ENCODE data around the gene LYSET. TPM values are rescaled to one million over a fixed set of nuclear protein-coding genes. Genes with fewer than 3 reads are reported as not detected.

Gene LYSET
- total and polyA plus RNA-seq, 2 donors (not counting 3 experiments of a cell fraction or from before 2014, with no cell fraction given) = 14.3 to 18.4 TPM

DNA sequence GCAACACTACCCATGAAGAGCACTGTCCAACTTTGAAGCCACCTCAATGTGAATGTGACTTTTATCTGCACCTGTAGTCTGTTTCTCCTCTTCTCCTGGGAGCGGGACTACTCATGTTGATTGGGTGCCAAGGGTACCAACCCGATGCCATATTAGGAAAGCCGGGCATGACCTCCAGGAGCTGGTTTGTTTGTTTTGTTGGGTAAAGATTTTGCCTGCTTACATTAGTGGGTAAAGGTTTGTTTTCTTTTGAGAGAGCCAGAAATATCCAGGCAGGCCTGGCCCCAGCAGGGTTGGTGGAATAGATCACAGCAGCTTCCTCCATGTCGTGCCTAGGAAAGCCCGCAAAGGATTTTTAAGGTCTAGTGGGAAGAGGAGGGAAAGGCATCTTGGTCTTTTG is 49.7 kb upstream of the LYSET start:
- BruUV-seq (replicated peaks) = no TSS peak
- no peaks in the 10 kb centered on the region for H3K36me3 ChIP-seq (ENCODE audit: control insufficient read depth in 2 of 2, extremely low read depth in 1 of 2, insufficient read depth in 2 of 2, low read length in 2 of 2)
- POLR2A ChIA-PET = no interaction called here
- no peak overlapping the region for H3K9ac ChIP-seq (replicated peaks; ENCODE audit: extremely low read depth, insufficient read depth, low read length)
- H3K9me1 ChIP-seq (replicated peaks; ENCODE audit: control insufficient read depth, extremely low read depth, insufficient read depth, low read length) = no peaks in the 10 kb centered on the region
- no peaks in the 10 kb centered on the region for H3K4me1 ChIP-seq (ENCODE audit: control insufficient read depth, extremely low read depth, insufficient read depth, low read length)
- no peaks in the 10 kb centered on the region for H4K20me1 ChIP-seq (replicated peaks; ENCODE audit: control insufficient read depth, extremely low read depth, insufficient read depth, low read length)
- DNase-seq (ENCODE audit: low read depth, low spot score) = no peak
- H3K27ac ChIP-seq (ENCODE audit: insufficient read depth, low read depth, low read length) = no peak overlapping the region
- TF ChIP-seq MYC (IDR thresholded peaks at IDR 0.05; ENCODE audit: low read depth, low read length) = no peak
- no peak for TF ChIP-seq POLR2AphosphoS5 (IDR thresholded peaks at IDR 0.05; ENCODE audit: insufficient read depth, low read depth, low read length)
- TF ChIP-seq CTCF (IDR thresholded peaks at IDR 0.05; ENCODE audit: extremely low read depth in 1 of 2, insufficient read depth in 1 of 2, low read depth in 1 of 2, low read length in 2 of 2) = no peak
- no peak for TF ChIP-seq POLR2A (IDR thresholded peaks at IDR 0.05; ENCODE audit: low read depth, low read length)
- TF ChIP-seq GATA2 (IDR thresholded peaks at IDR 0.05; ENCODE audit: insufficient read depth, insufficient read length, low read depth, low read length) = no peak
- no peak for TF ChIP-seq JUN (IDR thresholded peaks at IDR 0.05; ENCODE audit: borderline replicate concordance, insufficient read depth, insufficient read length, low read depth)
- no peak for TF ChIP-seq EZH2 (IDR thresholded peaks at IDR 0.05; ENCODE audit: borderline replicate concordance, low read depth, low read length, severe bottlenecking)
- no peak for TF ChIP-seq MAX (IDR thresholded peaks at IDR 0.05; ENCODE audit: insufficient read depth, insufficient read length)
- TF ChIP-seq FOS (IDR thresholded peaks at IDR 0.05; ENCODE audit: borderline replicate concordance, insufficient read depth, low read length) = no peak
- H3K4me2 ChIP-seq (ENCODE audit: insufficient read depth, low read length) = no peak overlapping the region
- CTCF ChIA-PET = interaction anchor here (0.8 to 4.6 kb wide), 4 partner anchors 20 to 182 kb away, joined by 3 to 68 read pairs (median 4); no protein-coding TSS in a partner anchor
- no peak overlapping the region for H2AFZ ChIP-seq (ENCODE audit: low read depth, low read length)
- no peaks in the 10 kb centered on the region for H3K27me3 ChIP-seq (ENCODE audit: control insufficient read depth in 2 of 2, insufficient read depth in 2 of 2, low read length in 2 of 2)
- dilution Hi-C loops (cut with MboI; ENCODE audit: extremely low pct_ligation_motif_present, low sequenced_read_pairs) (loop anchor here (25.0 kb wide), 1 partner anchor 173 kb away; no protein-coding TSS in a partner anchor), intact Hi-C loops (cut with micrococcal nuclease) (loop anchor here (5.0 kb wide), 1 partner anchor 298 kb away; no protein-coding TSS in a partner anchor)
- H3K79me2 ChIP-seq (ENCODE audit: control insufficient read depth, insufficient read depth, low read length) = no peaks in the 10 kb centered on the region
- no peaks in the 10 kb centered on the region for H3K9me3 ChIP-seq (replicated peaks; ENCODE audit: control insufficient read depth, insufficient read depth, low read length)
- no peak overlapping the region for H3K4me3 ChIP-seq (replicated peaks in 1 of 3; ENCODE audit: insufficient read depth in 1 of 3, low read depth in 1 of 3, low read length in 3 of 3)
- FAIRE-seq = no peak
